HG03025 (cell line): ENCODE data around the gene ATG12.
"Not testable (repeated sequence)": the region's sequence is repeated elsewhere in the genome, so short reads cannot be mapped to it uniquely, and the experiment has no call there.

Experiments used
- ATAC-seq: cut with Tn5 transposase; IDR thresholded peaks from one replicate; pipeline ENCODE4 v1.9.1; 2021; ENCODE audit warnings: mild to moderate bottlenecking, moderate library complexity; ENCODE audit not compliant: unreplicated experiment, low FRiP score

The ATG12 gene

DNA sequence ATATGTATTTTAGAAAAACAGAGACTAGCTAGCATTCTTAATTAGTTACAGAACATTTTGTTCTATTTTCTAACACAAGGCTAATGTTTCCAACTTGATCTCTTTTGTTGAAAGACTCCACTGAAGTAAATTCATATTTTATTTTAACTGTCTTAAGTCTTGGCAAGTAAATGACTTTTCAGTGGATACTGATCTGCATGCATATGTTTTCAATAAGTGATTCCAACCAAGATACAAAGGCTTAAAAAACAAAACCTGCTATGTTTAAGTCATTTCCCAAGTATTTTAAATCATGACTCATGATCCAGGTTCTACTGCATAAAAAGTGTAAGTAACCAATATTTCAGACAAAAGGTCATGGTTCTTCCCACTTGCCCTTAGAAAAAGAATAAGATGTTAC is 30.6 kb downstream of the ATG12 start:
- ATAC-seq: no peak

DNA sequence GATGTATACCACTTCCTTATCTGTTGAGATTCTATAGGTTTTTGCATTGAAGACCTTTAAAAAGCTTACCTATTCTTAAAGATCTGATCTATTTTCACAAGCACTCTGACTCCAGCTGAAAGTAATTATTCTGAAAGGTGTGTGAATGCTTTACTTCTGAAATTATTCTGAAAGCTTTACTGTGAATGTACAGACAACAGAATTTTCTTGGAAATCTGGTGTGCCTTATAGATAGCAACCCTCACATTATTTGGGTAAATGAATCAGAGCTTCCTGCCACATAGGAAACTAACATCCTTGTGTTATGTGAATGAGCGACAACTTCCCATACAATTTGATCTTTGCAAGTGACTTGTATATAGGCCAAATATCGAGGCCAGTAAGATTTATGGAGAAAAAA is 31.4 kb downstream of the ATG12 start:
- ATAC-seq: no peak

DNA sequence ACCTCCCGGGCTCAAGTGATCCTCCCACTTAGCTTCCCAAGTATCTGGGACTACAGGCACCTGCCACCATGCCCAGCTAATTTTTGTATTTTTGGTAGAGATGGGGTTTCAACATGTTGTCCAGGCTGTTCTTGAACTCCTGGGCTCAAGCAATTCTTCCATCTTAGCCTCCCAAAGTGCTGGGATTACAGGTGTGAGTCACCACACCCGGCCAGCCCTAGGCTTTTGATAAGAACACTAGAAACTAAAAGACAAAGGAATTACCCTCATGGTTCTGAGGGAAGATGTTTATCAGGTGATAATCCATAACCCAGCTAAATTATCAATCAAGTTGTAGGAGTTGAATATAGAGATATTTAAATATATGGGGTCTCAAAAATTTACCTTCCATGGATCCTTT is 33.3 kb downstream of the ATG12 start:
- not testable (repeated sequence) for ATAC-seq

DNA sequence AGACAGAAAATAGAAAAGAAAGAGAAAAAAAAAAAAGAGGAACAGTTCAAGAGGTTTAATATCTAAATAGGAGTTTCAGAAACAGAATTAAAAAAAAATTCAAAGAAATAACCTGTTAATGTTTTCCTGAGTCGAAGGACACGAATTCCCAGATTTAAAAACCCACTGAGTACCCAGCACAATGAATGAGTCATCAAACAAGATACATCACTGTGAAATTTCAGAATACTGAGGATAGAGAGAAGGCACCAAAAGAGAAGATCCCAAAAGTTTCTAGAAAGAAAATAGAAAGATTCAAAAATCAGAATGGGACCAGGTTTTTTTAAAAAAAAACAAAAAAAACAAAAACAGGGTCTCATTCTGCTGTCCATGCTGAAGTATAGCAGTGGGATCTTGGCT is 33.7 kb downstream of the ATG12 start:
- no peak for ATAC-seq

DNA sequence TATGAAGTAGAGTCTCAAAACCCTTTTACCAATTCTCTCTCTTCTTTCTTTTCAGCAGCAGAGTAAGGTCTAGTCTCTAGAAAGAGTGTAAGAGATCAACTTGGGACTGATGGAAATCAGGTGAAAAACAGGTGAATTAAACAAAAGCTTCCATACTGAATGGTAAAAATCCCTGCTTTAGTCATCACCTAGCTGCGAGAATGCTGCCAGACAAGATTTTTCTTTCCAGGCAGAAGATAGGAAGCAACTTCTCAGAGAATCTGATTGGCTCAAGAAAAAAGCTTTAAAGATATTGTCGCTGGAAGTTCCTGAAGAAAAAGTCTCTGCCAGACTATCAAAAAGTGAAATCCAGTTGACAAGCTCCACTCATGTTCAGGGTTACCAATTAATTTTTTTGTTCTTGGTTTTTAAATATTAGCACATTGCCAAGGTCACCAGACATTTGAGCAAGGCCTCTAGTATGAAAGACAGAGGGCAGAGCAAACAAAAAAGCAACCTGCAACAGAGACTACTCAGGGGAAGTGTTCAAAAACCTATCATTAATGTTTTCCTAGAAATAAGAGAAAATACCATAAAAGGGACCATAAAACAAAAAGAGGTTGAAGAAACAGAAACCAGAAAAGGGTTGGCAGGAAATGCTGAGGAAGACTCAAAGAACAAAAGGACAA is 34.2 kb downstream of the ATG12 start:
- no peak for ATAC-seq

DNA sequence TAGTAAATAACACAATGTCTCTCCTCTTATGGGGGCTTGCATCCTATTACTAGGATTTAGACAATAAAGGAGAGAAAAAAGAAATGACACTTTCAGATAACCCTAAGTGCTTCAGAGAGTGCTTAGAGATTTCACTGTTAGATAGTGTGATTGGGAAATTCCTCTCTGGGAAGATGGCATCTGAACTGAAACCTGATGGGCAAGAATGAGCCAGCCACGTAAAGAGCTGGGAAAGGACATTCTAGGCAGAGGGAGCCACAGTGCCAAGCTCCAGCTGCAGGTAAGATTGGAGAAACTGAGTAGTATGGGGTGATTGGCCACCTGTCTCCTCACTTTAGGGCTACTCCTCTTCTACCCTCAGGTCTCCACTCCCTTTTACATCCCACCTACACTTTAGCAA is 39.4 kb downstream of the ATG12 start:
- no peak for ATAC-seq

DNA sequence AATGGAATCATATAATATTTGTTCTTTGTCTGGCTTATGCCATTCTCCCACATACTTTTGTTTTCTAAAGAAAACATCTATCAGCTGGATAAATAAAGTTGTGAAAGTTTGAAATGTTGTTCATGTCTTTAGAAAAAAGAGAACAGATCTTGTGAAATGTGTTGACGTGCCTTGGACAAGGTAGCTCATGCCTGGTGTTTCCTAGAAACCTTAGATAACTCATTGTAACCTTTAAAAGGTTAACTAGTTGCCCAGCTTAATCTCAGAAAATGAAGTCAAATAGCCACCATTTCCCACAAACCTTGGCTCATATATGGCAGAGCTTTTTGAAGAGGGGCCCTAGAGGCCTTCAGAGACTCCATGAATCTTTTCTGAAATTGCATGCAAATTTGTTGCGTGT is 40.2 kb downstream of the ATG12 start:
- no peak for ATAC-seq

DNA sequence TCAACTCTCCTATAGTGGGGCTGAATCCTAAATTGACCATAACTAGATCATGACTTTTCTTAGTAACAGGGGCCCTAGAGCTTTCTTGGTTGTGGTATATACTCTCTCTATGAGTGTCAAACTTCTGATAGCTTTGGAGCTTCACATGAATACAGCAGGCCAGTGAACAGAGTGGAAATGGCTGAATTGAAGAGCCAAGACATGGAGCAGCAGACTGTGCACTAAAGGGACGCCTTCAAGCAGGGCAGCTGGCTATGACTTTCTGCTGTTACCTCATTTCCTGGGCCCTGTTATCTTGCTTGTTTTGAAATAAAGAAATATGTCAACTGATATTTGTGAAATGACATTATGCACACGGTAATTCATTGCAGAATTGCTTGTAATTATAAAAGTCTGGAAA is 41.3 kb downstream of the ATG12 start:
- no peak for ATAC-seq

DNA sequence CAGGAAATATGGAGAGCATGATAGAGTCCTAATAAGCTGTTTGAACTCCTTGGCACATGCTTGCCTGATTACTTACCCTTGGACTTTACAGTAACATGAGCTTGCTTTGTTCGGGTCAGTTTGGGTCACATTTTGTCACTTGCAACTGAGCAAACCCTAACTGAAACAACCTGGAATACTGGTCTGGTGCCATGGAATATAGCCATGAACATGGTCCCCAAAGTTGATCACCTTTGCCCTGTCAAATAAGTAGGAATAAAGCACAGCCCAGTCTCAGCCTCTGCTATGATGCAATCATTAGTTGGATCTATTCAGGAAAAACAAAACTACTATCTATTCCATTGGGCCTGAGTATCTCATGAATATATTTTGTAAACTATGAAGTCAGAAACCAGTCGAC is 43.1 kb downstream of the ATG12 start:
- ATAC-seq: no peak

DNA sequence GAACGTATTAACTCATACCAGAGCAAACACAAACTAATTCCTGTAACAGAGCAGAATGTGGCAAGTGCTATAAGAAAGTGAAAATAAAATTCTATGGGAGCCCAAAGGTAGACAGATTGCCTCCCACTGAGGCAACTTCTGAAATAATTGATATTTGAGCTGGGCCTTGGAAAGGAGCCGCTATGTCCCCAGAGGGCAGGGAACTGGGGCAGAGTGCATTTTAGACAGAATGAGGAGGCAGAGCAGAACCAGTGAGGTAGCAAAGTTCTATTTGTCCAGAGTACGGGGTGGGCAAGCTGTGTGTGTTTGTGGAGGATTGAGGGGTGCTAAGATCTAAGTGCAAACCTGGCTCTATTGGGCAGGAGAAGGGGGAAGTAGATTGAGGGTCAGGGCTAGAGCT is 44.7 kb downstream of the ATG12 start:
- ATAC-seq: no peak

DNA sequence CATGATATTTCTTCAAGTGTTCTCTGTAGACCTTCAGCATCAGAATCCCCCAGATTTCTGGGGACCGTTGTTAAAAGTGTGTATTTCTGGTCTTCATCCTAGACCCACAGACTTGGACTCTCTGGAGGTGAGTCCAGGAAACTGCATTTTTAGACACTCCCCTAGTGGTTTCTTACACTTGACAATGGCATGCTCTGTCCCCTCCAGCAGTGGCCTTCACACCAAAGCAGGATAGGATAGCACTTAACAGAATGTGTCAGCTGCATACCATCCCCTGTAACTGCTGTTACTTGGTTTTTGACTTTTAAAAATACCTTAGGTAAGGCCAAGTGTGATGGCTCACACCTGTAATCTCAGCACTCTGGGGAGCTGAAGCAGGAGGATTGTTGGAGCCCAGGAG is 45.7 kb downstream of the ATG12 start:
- ATAC-seq: no peak

DNA sequence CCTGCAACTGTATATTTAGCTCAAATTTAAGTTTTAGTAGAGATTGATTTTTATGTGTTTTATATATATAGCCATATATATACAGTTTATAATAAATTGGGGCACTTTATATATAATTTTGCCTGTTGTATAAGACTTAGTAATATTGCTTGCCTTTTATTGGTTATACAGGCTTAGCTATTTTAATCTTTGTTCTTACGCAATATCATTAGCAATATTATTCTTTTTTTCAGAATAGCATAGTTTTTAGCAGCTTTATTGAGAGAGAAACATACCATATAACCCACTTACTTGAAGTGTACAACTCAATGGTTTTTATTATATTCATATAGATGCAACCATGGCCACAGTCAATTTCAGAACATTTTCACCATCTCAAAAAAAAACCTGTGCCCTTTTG is 52.9 kb downstream of the ATG12 start:
- ATAC-seq: no peak

DNA sequence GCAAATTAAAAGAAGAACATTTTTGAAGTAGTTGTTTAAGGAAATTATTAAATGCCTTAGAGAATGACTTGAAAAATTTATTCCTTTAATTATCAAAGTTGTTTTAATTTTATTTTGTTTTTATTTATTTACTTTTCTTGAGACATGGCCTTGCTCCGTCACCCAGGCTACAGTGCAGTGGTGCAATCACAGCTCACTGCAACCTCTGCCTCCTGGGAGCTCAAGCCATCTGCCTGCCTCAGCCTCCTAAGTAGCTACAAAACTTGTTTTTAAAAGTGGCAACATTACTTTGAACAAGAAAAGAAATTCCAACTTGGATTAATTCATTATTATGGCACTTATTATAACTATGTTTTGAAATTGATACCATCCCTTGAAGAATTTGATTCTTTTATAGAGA is 53.9 kb downstream of the ATG12 start:
- no peak for ATAC-seq

DNA sequence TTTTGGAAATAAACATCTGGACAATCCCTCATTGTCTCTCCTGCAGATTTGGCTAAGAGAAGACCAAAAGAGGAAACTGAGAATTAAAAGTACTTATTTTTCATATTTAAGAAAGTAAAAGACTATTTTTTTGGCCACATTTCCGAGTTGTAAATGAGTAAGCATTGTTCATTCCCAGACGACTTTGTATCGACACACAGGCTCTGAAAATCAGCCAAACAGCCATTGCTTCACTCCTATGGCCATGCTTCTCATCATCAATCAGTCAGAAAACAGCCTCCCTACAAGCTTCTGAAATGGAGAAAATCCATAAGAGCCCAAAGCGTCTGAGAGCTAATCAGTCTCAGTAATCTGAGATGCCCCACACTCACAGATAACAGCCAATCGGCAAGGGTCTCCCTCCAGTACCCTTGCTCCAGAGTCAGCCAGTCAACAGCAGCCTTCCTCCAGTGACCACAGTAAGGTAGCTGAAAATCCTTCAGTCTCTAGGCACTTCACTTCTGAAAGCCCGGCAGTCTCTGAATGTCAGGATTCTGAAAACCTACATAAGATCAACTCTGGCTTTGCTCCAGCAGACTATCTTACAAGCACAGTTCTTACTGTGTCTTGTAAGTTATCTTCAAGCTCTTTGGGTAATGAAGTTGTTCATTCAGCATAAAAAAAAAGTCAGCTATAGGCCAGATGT is 55.8 kb downstream of the ATG12 start:
- ATAC-seq: no peak

DNA sequence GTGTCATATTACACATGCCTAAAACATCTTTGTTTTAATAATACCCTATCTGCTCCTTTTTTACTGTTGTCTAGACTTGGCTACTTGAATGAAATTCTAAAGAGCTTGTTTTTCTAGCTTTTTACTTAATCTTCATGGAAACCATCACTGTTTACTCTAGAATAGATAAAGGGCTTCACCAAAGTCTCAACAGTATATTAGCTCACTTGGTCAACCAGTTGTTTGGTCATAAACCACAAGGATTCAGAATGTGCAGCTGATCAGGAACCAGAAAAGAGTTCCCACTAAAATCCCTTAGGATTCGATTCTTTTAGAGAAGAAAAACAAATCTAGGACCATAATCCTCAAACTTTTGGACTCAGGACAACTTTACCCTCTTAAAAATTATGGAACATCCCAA is 62.9 kb downstream of the ATG12 start:
- ATAC-seq: no peak
